Liver (tissue), 9 donors: ENCODE measurements around the gene CNPY3. TPM values are rescaled to one million over a fixed set of nuclear protein-coding genes. Genes with fewer than 3 reads are reported as not detected.
"Not testable (repeated sequence)": the region's sequence is repeated elsewhere in the genome, so short reads cannot be mapped to it uniquely, and the experiment has no call there.

Experiments used
- DNase-seq: peaks from one replicate; pipeline ENCODE4 v3.0.0-alpha.2; 2017; ENCODE audit warnings: low spot score
- H3K27ac ChIP-seq, 2 donors: one replicate each; pipeline ENCODE4 v1.7.0; 2013; ENCODE audit warnings: inconsistent platforms in 2 of 2, low read length in 2 of 2, control low read depth in 1 of 2, low read depth in 1 of 2, mild to moderate bottlenecking in 1 of 2
- H3K27me3 ChIP-seq, 4 donors: one replicate each; pipeline versions ENCODE4 v1.6.1 to v1.7.0; 2013; ENCODE audit warnings: low read length in 3 of 4, inconsistent platforms in 1 of 4, mild to moderate bottlenecking in 1 of 4, moderate library complexity in 1 of 4; ENCODE audit not compliant: control insufficient read depth in 4 of 4, insufficient read depth in 4 of 4
- H3K36me3 ChIP-seq, 4 donors: one replicate each; pipeline versions ENCODE4 v1.6.1 to v1.7.0; 2013; ENCODE audit warnings: low read length in 3 of 4, mild to moderate bottlenecking in 3 of 4, low read depth in 1 of 4, moderate library complexity in 1 of 4; ENCODE audit not compliant: control insufficient read depth in 4 of 4, insufficient read depth in 3 of 4
- H3K4me1 ChIP-seq, 4 donors: one replicate each; pipeline versions ENCODE4 v1.6.1 to v1.7.0; 2013; ENCODE audit warnings: low read length in 3 of 4, mild to moderate bottlenecking in 3 of 4, moderate library complexity in 1 of 4; ENCODE audit not compliant: control insufficient read depth in 4 of 4, insufficient read depth in 4 of 4
- H3K4me3 ChIP-seq, 3 donors: one replicate each; pipeline versions ENCODE4 v1.6.1 to v1.7.0; 2013; ENCODE audit warnings: low read length in 3 of 3, control low read depth in 1 of 3, low read depth in 1 of 3, mild to moderate bottlenecking in 1 of 3
- H3K9ac ChIP-seq, 2 donors: one replicate each; pipeline ENCODE4 v1.7.0; 2013; ENCODE audit warnings: low read length in 2 of 2, mild to moderate bottlenecking in 2 of 2, moderate library complexity in 2 of 2, control low read depth in 1 of 2, low read depth in 1 of 2
- H3K9me3 ChIP-seq, 4 donors: one replicate each; pipeline versions ENCODE4 v1.6.1 to v1.7.0; 2013; ENCODE audit warnings: low read length in 3 of 4; ENCODE audit not compliant: control insufficient read depth in 4 of 4
- ATF3 ChIP-seq: IDR thresholded peaks from 2 replicates; pipeline ENCODE4 v1.6.1; 2016; ENCODE audit warnings: antibody characterized with exemption
- EGR1 ChIP-seq, 2 donors: IDR thresholded peaks; 2 replicates each; pipeline ENCODE4 v1.6.1; 2016 to 2018; ENCODE audit warnings: antibody characterized with exemption in 2 of 2, low read depth in 2 of 2
- HNF4A ChIP-seq, 2 donors: conservative IDR thresholded peaks; 2 replicates each; pipeline ENCODE4 v1.6.1; 2016; ENCODE audit warnings: antibody characterized with exemption in 2 of 2, mild to moderate bottlenecking in 2 of 2
- HNF4G ChIP-seq: IDR thresholded peaks from 2 replicates; pipeline ENCODE4 v1.6.1; 2016; ENCODE audit warnings: antibody characterized with exemption
- MAX ChIP-seq: IDR thresholded peaks from 2 replicates; pipeline ENCODE4 v1.6.1; 2016; ENCODE audit warnings: antibody characterized with exemption
- NR2F2 ChIP-seq: IDR thresholded peaks from 2 replicates; pipeline ENCODE4 v1.6.1; 2016; ENCODE audit warnings: antibody characterized with exemption
- REST ChIP-seq: IDR thresholded peaks from 2 replicates; pipeline ENCODE4 v1.6.1; 2016; ENCODE audit warnings: antibody characterized with exemption, mild to moderate bottlenecking
- RXRA ChIP-seq, 2 donors: IDR thresholded peaks; 2 replicates each; pipeline ENCODE4 v1.6.1; 2017 to 2018; ENCODE audit warnings: antibody characterized with exemption in 2 of 2, mild to moderate bottlenecking in 1 of 2
- SP1 ChIP-seq: IDR thresholded peaks from 2 replicates; pipeline ENCODE4 v1.6.1; 2018; ENCODE audit warnings: antibody characterized with exemption, mild to moderate bottlenecking
- TAF1 ChIP-seq: conservative IDR thresholded peaks from 2 replicates; pipeline ENCODE4 v1.6.1; 2016; ENCODE audit warnings: antibody characterized with exemption, mild to moderate bottlenecking
- WGBS: extraction: QIAGEN DNeasy Blood & Tissue Kit; methylation state at CpG from one replicate; pipeline ENCODE4 v1.1.7; 2013; 5-methylcytosine and 5-hydroxymethylcytosine counted together
- polyA plus RNA-seq, 2 donors: library from polyadenylated mRNA; stranded (reverse) in 1 of 2; unstranded in 1 of 2; fragments of 200-250 nt in 1 of 2; fragments of >200 nt in 1 of 2; fragmentation: Nextera tagmentation in 1 of 2; extraction: Ambion mirVana in 1 of 2; gene quantifications; one replicate each; pipeline versions ENCODE4 v1.2.1 to v1.2.3, GENCODE V29; 2013 to 2015
- total RNA-seq, 2 donors: library from RNA; depleted of rRNA; stranded (reverse); fragments of >200 nt; gene quantifications; one replicate each; pipeline ENCODE4 v1.2.3, GENCODE V29; 2014
- donor health status: healthy.
- donor health status: healthy.
- donor health status: healthy.
- donor health status: healthy.
- donor health status: healthy.

The CNPY3 gene
- total and polyA plus RNA-seq, 4 donors = 17.2 to 41.0 (median 27.2) TPM

- H3K9me3 ChIP-seq = no peaks in the 10 kb centered on the region
- no peak for DNase-seq
- peaks cover 0 to 19% (median 2%) of the 10 kb centered on the region in 4 donors for H3K36me3 ChIP-seq
- H3K27ac ChIP-seq = no peak overlapping the region
- no peak overlapping the region for H3K9ac ChIP-seq
- peaks cover 23 to 57% (median 51%) of the 10 kb centered on the region in 4 donors for H3K4me1 ChIP-seq
- 87% methylated on average over 6 of the region's 6 CpGs for WGBS
- no peak overlapping the region for H3K4me3 ChIP-seq
- H3K27me3 ChIP-seq = no peaks in the 10 kb centered on the region
- TF ChIP-seq HNF4G (no peak), TAF1 (no peak), REST (no peak), ATF3 (no peak), MAX (no peak)
Measured at GRCh38 chr6:42940493-42941045, 11.3 kb downstream of the CNPY3 start.

GRCh38 chr6:42941356-42941755 lies 12.1 kb downstream of the CNPY3 start:
- Histone ChIP-seq H3K4me1 (peaks cover 23 to 51% (median 47%) of the 10 kb centered on the region in 4 donors), H3K36me3 (peaks cover 0 to 11% (median 0%) of the 10 kb centered on the region in 4 donors)
- H3K9me3 ChIP-seq, H3K27me3 ChIP-seq, DNase-seq, H3K9ac ChIP-seq, H3K27ac ChIP-seq, H3K4me3 ChIP-seq: not testable (repeated sequence)
- WGBS = 96% methylated on average over 5 of the region's 5 CpGs

- peak; percentile 38 for TF ChIP-seq SP1
- no peak for TF ChIP-seq EGR1 (IDR thresholded peaks at IDR 0.05; ENCODE audit: low read depth in 2 of 2)
- TF ChIP-seq HNF4A (conservative IDR thresholded peaks at IDR 0.05) = peak; percentile 57 to 66
- TF ChIP-seq NR2F2 = peak; percentile 22
- TF ChIP-seq HNF4G = peak; percentile 14
- TF ChIP-seq MAX = no peak
- TF ChIP-seq RXRA (IDR thresholded peaks at IDR 0.05) = peak; percentile 42 to 56
- WGBS = 45% methylated on average over 7 of the region's 7 CpGs
- Histone ChIP-seq H3K36me3 (peaks cover 0 to 8% (median 0%) of the 10 kb centered on the region in 4 donors), H3K27ac (no peak overlapping the region), H3K27me3 (no peaks in the 10 kb centered on the region), H3K9me3 (no peaks in the 10 kb centered on the region), H3K9ac (no peak overlapping the region), H3K4me3 (no peak overlapping the region), H3K4me1 (peaks cover 23 to 42% (median 36%) of the 10 kb centered on the region in 4 donors)
- peak; percentile 49 for DNase-seq
Measured at GRCh38 chr6:42942444-42942843, 13.2 kb downstream of the CNPY3 start.
